Tibial nerve (tissue), 4 donors: Measurements from ENCODE around the gene RASAL2. TPM values are rescaled to one million over a fixed set of nuclear protein-coding genes. Genes with fewer than 3 reads are reported as not detected.
A peak's percentile ranks its signal among the peaks of the same experiment; 100 is the strongest.

Experiments
- DNase-seq, 2 donors: peaks; one replicate each; pipeline ENCODE4 v3.0.0-alpha.2; 2019; ENCODE audit warnings: low spot score in 2 of 2
- H3K27ac ChIP-seq, 4 donors: fragments of 200-600 bp; sonication (generic) in 3 of 4; one replicate each; pipeline ENCODE4 v1.5.1; 2017 to 2019; ENCODE audit warnings: mild to moderate bottlenecking in 1 of 4
- H3K27me3 ChIP-seq, 2 donors: fragments of 200-600 bp; sonication (generic) in 1 of 2; one replicate each; pipeline versions ENCODE4 v1.5.1 to v1.6.0; 2017 to 2019
- H3K36me3 ChIP-seq, 3 donors: fragments of 200-600 bp; sonication (generic); one replicate each; pipeline ENCODE4 v1.5.1; 2018 to 2019
- H3K4me1 ChIP-seq, 4 donors: fragments of 200-600 bp; sonication (generic) in 3 of 4; one replicate each; pipeline ENCODE4 v1.5.1; 2017 to 2019
- H3K4me3 ChIP-seq, 4 donors: fragments of 200-600 bp; sonication (generic) in 3 of 4; one replicate each; pipeline ENCODE4 v1.5.1; 2017 to 2019; ENCODE audit warnings: mild to moderate bottlenecking in 1 of 4, moderate library complexity in 1 of 4
- H3K9me3 ChIP-seq, 4 donors: fragments of 200-600 bp; sonication (generic) in 3 of 4; one replicate each; pipeline ENCODE4 v1.5.1; 2017 to 2019
- CTCF ChIP-seq, 5 experiments: fragments of 200-600 bp in 3 of 5; fragments of 450-650 bp in 2 of 5; sonication (generic) in 3 of 5; IDR thresholded peaks; one replicate each; pipeline ENCODE4 v1.5.1; 2016 to 2019; ENCODE audit warnings: antibody characterized with exemption in 5 of 5, mild to moderate bottlenecking in 3 of 5, moderate library complexity in 2 of 5
- EP300 ChIP-seq, 2 donors: sonication (generic); formaldehyde crosslinking; IDR thresholded peaks; one replicate each; pipeline ENCODE4 v1.6.1; 2017; ENCODE audit warnings: antibody characterized with exemption in 2 of 2, mild to moderate bottlenecking in 1 of 2
- POLR2A ChIP-seq, 2 donors: fragments of 450-650 bp; IDR thresholded peaks; one replicate each; pipeline ENCODE4 v1.6.1; 2017; ENCODE audit warnings: antibody characterized with exemption in 2 of 2, mild to moderate bottlenecking in 2 of 2, moderate library complexity in 2 of 2
- WGBS, 2 donors: methylation state at CpG; one replicate each; pipeline ENCODE4 v1.1.5; 2018; 5-methylcytosine and 5-hydroxymethylcytosine counted together
- total RNA-seq, 4 donors: library from RNA; depleted of rRNA; stranded (reverse); fragments of >200 nt; gene quantifications; one replicate each; pipeline ENCODE4 v1.1.0, GENCODE V29; 2016

RASAL2 gene
- total RNA-seq, 4 donors from 2014 or later, result 40.5 to 44.8 (median 43.0) TPM

- DNase-seq, result no peak
- no peaks in the 10 kb centered on the region for H3K4me1 ChIP-seq
- H3K27me3 ChIP-seq, result no peaks in the 10 kb centered on the region
- TF ChIP-seq CTCF (IDR thresholded peaks at IDR 0.05) (no peak), EP300 (IDR thresholded peaks at IDR 0.05) (no peak), POLR2A (IDR thresholded peaks at IDR 0.05) (no peak)
- no peaks in the 10 kb centered on the region for H3K9me3 ChIP-seq
- no peak overlapping the region for H3K4me3 ChIP-seq
- H3K27ac ChIP-seq, result no peak overlapping the region
- 76 to 80% methylated on average over 2 of the region's 2 CpGs for whole genome bisulfite sequencing, 2 donors
- H3K36me3 ChIP-seq, result no peaks in the 10 kb centered on the region
Observed at GRCh38 chr1:178071811-178072210, 22.1 kb upstream of the RASAL2 start.

- H3K27me3 ChIP-seq, result no peaks in the 10 kb centered on the region
- DNase-seq, result no peak
- no peak overlapping the region for H3K27ac ChIP-seq
- no peaks in the 10 kb centered on the region for H3K9me3 ChIP-seq
- no peak for TF ChIP-seq EP300 (IDR thresholded peaks at IDR 0.05)
- H3K4me3 ChIP-seq, result no peak overlapping the region
- no peaks in the 10 kb centered on the region for H3K36me3 ChIP-seq
- H3K4me1 ChIP-seq, result no peaks in the 10 kb centered on the region
Observed at GRCh38 chr1:178072326-178072725, 21.6 kb upstream of the RASAL2 start.

- H3K27me3 ChIP-seq, result no peaks in the 10 kb centered on the region
- H3K4me3 ChIP-seq, result no peak overlapping the region
- no peak for TF ChIP-seq CTCF (IDR thresholded peaks at IDR 0.05)
- TF ChIP-seq EP300 (IDR thresholded peaks at IDR 0.05), result no peak
- TF ChIP-seq POLR2A (IDR thresholded peaks at IDR 0.05), result no peak
- no peak overlapping the region for H3K27ac ChIP-seq
- H3K36me3 ChIP-seq, result no peaks in the 10 kb centered on the region
- DNase-seq, result no peak
- H3K4me1 ChIP-seq, result no peaks in the 10 kb centered on the region
- no peaks in the 10 kb centered on the region for H3K9me3 ChIP-seq
Observed at GRCh38 chr1:178075333-178075732, 18.6 kb upstream of the RASAL2 start.

- Histone ChIP-seq H3K27ac (no peak overlapping the region), H3K27me3 (no peaks in the 10 kb centered on the region), H3K4me1 (no peaks in the 10 kb centered on the region), H3K9me3 (no peaks in the 10 kb centered on the region), H3K4me3 (no peak overlapping the region), H3K36me3 (no peaks in the 10 kb centered on the region)
- WGBS, 2 donors, result 48 to 54% methylated on average over 2 of the region's 2 CpGs
- TF ChIP-seq EP300 (IDR thresholded peaks at IDR 0.05) (no peak), CTCF (IDR thresholded peaks at IDR 0.05) (no peak), POLR2A (IDR thresholded peaks at IDR 0.05) (no peak)
- DNase-seq, result no peak
Observed at GRCh38 chr1:178076607-178077006, 17.3 kb upstream of the RASAL2 start.

GRCh38 chr1:178077917-178078316, 16.0 kb upstream of the RASAL2 start:
- H3K36me3 ChIP-seq, result no peaks in the 10 kb centered on the region
- DNase-seq, result no peak
- H3K4me1 ChIP-seq, result no peaks in the 10 kb centered on the region
- no peak overlapping the region for H3K4me3 ChIP-seq
- H3K27ac ChIP-seq, result no peak overlapping the region
- H3K9me3 ChIP-seq, result no peaks in the 10 kb centered on the region
- no peaks in the 10 kb centered on the region for H3K27me3 ChIP-seq
- TF ChIP-seq EP300 (IDR thresholded peaks at IDR 0.05), result no peak
- no peak for TF ChIP-seq CTCF (IDR thresholded peaks at IDR 0.05)

GRCh38 chr1:178086294-178086693, 7.6 kb upstream of the RASAL2 start:
- no peaks in the 10 kb centered on the region for H3K36me3 ChIP-seq
- no peak for TF ChIP-seq CTCF (IDR thresholded peaks at IDR 0.05)
- no peak for TF ChIP-seq POLR2A (IDR thresholded peaks at IDR 0.05)
- TF ChIP-seq EP300 (IDR thresholded peaks at IDR 0.05), result no peak
- peak overlapping the region in 2 of 4 donors; percentile 32 to 61 for H3K27ac ChIP-seq
- DNase-seq, result no peak
- no peaks in the 10 kb centered on the region for H3K27me3 ChIP-seq
- H3K9me3 ChIP-seq, result no peaks in the 10 kb centered on the region
- 28 to 39% methylated on average over 3 of the region's 3 CpGs for WGBS, 2 donors
- peaks cover 0 to 9% (median 3%) of the 10 kb centered on the region in 4 donors for H3K4me1 ChIP-seq
- H3K4me3 ChIP-seq, result no peak overlapping the region
